ENCODE measurements around the gene PKHD1.

GRCh38 chr6:52059821-52060220 is 27.6 kb downstream of the PKHD1 start:
- TF ChIP-seq CTCF (IDR thresholded peaks at IDR 0.05), result no peak
- TF ChIP-seq TCF7L2 (IDR thresholded peaks at IDR 0.05; ENCODE audit: low read depth, low read length), result no peak
- no peak for TF ChIP-seq POLR2AphosphoS5 (IDR thresholded peaks at IDR 0.05; ENCODE audit: low read depth, low read length)
